Dermis blood vessel endothelial cell (primary cell): ENCODE measurements around the gene INTS14. TPM values are rescaled to one million over a fixed set of nuclear protein-coding genes. Genes with fewer than 3 reads are reported as not detected.
"Not testable (repeated sequence)": the region's sequence is repeated elsewhere in the genome, so short reads cannot be mapped to it uniquely, and the experiment has no call there.

Source experiments
- DNase-seq: peaks from one replicate; pipeline ENCODE4 v3.0.0; 2010
- total RNA-seq: library from RNA; depleted of rRNA; stranded (reverse); fragments of >200 nt; gene quantifications from 2 replicates; pipeline ENCODE4 v1.2.3, GENCODE V29; 2014

Gene INTS14
- total RNA-seq, 1 donor from 2014 or later = 42.9 TPM

GRCh38 chr15:65578904-65579728, 31.8 kb downstream of the INTS14 start:
- peak; percentile 46 for DNase-seq

- DNase-seq = no peak
Observed at GRCh38 chr15:65577129-65577996, 33.6 kb downstream of the INTS14 start.

GRCh38 chr15:65576664-65577063, 34.3 kb downstream of the INTS14 start:
- peak; percentile 75 for DNase-seq

- DNase-seq = no peak
Observed at GRCh38 chr15:65571971-65572370, 39.0 kb downstream of the INTS14 start.

- DNase-seq = no peak
Observed at GRCh38 chr15:65569728-65570127, 41.2 kb downstream of the INTS14 start.

- no peak for DNase-seq
Observed at GRCh38 chr15:65561934-65562333, 49.0 kb downstream of the INTS14 start.

GRCh38 chr15:65559941-65560340, 51.0 kb downstream of the INTS14 start:
- no peak for DNase-seq

GRCh38 chr15:65558997-65559760, 51.8 kb downstream of the INTS14 start:
- no peak for DNase-seq

GRCh38 chr15:65558336-65558735, 52.6 kb downstream of the INTS14 start:
- DNase-seq = no peak

- DNase-seq = no peak
Observed at GRCh38 chr15:65556622-65557021, 54.3 kb downstream of the INTS14 start.

GRCh38 chr15:65553691-65554090, 57.2 kb downstream of the INTS14 start:
- DNase-seq = no peak

GRCh38 chr15:65552851-65553250, 58.1 kb downstream of the INTS14 start:
- DNase-seq = not testable (repeated sequence)

GRCh38 chr15:65551183-65551582, 59.7 kb downstream of the INTS14 start:
- DNase-seq = no peak

- peak; percentile 8 for DNase-seq
Observed at GRCh38 chr15:65550681-65551098, 60.2 kb downstream of the INTS14 start.

GRCh38 chr15:65549288-65549687, 61.6 kb downstream of the INTS14 start:
- DNase-seq = not testable (repeated sequence)

- DNase-seq = no peak
Observed at GRCh38 chr15:65547841-65548240, 63.1 kb downstream of the INTS14 start.

- no peak for DNase-seq
Observed at GRCh38 chr15:65541231-65541820, 69.6 kb downstream of the INTS14 start.

GRCh38 chr15:65540314-65540713, 70.6 kb downstream of the INTS14 start:
- no peak for DNase-seq

GRCh38 chr15:65535192-65535591, 75.7 kb downstream of the INTS14 start:
- DNase-seq = no peak

GRCh38 chr15:65533057-65533756, 77.7 kb downstream of the INTS14 start:
- no peak for DNase-seq

GRCh38 chr15:65532738-65533051, 78.2 kb downstream of the INTS14 start:
- peak; percentile 28 for DNase-seq
